Liver (tissue), 3 donors: Measurements from ENCODE around the gene KIF7.

Source experiments
- ATF3 ChIP-seq: IDR thresholded peaks from 2 replicates; pipeline ENCODE4 v1.6.1; 2016; ENCODE audit warnings: antibody characterized with exemption
- CTCF ChIP-seq: fragments of 150-350 bp; IDR thresholded peaks from 2 replicates; pipeline ENCODE4 v1.5.1; 2017; ENCODE audit warnings: improper control_type of control experiment, low read depth, low read length; ENCODE audit not compliant: missing input control
- EGR1 ChIP-seq, 2 donors: IDR thresholded peaks; 2 replicates each; pipeline ENCODE4 v1.6.1; 2016 to 2018; ENCODE audit warnings: antibody characterized with exemption in 2 of 2, low read depth in 2 of 2
- RAD21 ChIP-seq, 2 donors: IDR thresholded peaks; 2 replicates each; pipeline ENCODE4 v1.6.1; 2016; ENCODE audit warnings: antibody characterized with exemption in 2 of 2, mild to moderate bottlenecking in 2 of 2
- REST ChIP-seq: IDR thresholded peaks from 2 replicates; pipeline ENCODE4 v1.6.1; 2016; ENCODE audit warnings: antibody characterized with exemption, mild to moderate bottlenecking
- SP1 ChIP-seq: IDR thresholded peaks from 2 replicates; pipeline ENCODE4 v1.6.1; 2018; ENCODE audit warnings: antibody characterized with exemption, mild to moderate bottlenecking
- YY1 ChIP-seq: IDR thresholded peaks from 2 replicates; pipeline ENCODE4 v1.6.1; 2016; ENCODE audit warnings: antibody characterized with exemption, mild to moderate bottlenecking
- donor health status: healthy.
- donor health status: healthy.

DNA sequence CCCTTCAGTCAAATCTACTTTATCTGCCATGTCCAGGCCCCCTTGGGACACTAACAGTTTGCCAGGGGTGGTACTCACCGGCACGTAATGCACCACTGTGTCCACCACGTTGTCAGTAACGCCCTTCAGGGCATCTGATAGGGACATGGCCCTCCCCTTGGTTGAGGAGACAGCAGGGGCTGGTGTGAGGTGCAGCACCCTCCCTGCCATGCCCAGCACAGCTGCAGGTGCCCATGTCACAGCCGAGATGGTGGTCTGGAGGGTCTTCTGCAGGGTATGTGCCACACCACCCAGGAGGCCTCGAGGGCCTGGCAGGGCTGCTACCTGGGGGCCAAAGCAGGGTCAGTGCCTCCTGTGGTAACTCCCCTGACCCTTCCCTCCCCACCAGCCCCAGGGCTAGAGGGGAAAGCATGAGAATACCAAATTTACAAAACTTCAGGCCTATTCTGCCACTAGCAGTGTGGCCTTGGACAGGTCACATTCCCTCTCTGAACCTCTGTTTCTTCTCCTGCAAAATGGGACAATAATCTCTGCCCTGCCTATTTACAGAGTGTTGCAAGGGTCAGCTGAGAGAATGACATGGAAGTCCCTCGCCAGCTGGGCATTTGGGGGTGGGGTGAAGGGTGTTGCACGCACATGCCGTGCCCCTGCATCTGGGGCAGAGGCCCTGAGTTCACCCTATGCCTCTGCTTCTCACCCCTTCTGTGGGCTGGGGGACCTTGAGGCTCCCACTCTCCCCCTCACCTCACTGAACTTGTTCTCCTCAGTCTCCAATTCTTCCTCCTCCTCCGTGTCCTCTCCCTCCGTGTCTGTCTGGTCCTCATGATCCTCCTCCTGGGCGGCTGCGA lies 11.8 kb upstream of the KIF7 start:
- no peak for TF ChIP-seq CTCF
- no peak for TF ChIP-seq RAD21 (IDR thresholded peaks at IDR 0.05)
- no peak for TF ChIP-seq YY1
- TF ChIP-seq SP1, result no peak
- TF ChIP-seq EGR1 (IDR thresholded peaks at IDR 0.05; ENCODE audit: low read depth in 2 of 2), result no peak
- TF ChIP-seq REST, result no peak
- no peak for TF ChIP-seq ATF3
